H9 (cell line): ENCODE data around the gene CLIC3. TPM values are rescaled to one million over a fixed set of nuclear protein-coding genes. Genes with fewer than 3 reads are reported as not detected.

Experiments used
- DNase-seq: peaks from one replicate; pipeline ENCODE4 v3.0.0-alpha.2; 2017
- H2AFZ ChIP-seq: one replicate; pipeline ENCODE4 v1.6.1; 2013; ENCODE audit warnings: mild to moderate bottlenecking, low read length, control low read depth, moderate library complexity
- H2AK5ac ChIP-seq: 2 replicates; pipeline ENCODE4 v1.6.1; 2013; ENCODE audit warnings: low read length, control low read depth, mixed read lengths; ENCODE audit not compliant: insufficient read length
- H2BK120ac ChIP-seq: one replicate; pipeline ENCODE4 v1.6.1; 2013; ENCODE audit warnings: low read depth, mild to moderate bottlenecking, low read length, control low read depth, inconsistent platforms; ENCODE audit not compliant: poor library complexity, severe bottlenecking
- H2BK12ac ChIP-seq: 2 replicates; pipeline ENCODE4 v1.6.1; 2013; ENCODE audit warnings: low read length, control low read depth, mixed read lengths, low read depth; ENCODE audit not compliant: insufficient read length
- H2BK15ac ChIP-seq: 2 replicates; pipeline ENCODE4 v1.6.1; 2013; ENCODE audit warnings: low read depth, low read length, control low read depth
- H2BK20ac ChIP-seq: one replicate; pipeline ENCODE4 v1.6.1; 2013; ENCODE audit warnings: low read depth, mild to moderate bottlenecking, low read length, control low read depth, inconsistent platforms; ENCODE audit not compliant: poor library complexity, severe bottlenecking
- H2BK5ac ChIP-seq: 2 replicates; pipeline ENCODE4 v1.6.1; 2013; ENCODE audit warnings: low read length, control low read depth, mixed read lengths; ENCODE audit not compliant: insufficient read length
- H3K14ac ChIP-seq: 2 replicates; pipeline ENCODE4 v1.6.1; 2013; ENCODE audit warnings: low read length, control low read depth; ENCODE audit not compliant: insufficient read depth
- H3K18ac ChIP-seq: 2 replicates; pipeline ENCODE4 v1.6.1; 2013; ENCODE audit warnings: low read depth, mild to moderate bottlenecking, mixed read lengths, low read length, control low read depth; ENCODE audit not compliant: insufficient read length
- H3K23ac ChIP-seq: 2 replicates; pipeline ENCODE4 v1.6.1; 2013; ENCODE audit warnings: low read length, control low read depth, mixed read lengths, low read depth; ENCODE audit not compliant: insufficient read length
- H3K23me2 ChIP-seq: 2 replicates; pipeline ENCODE4 v1.6.1; 2013; ENCODE audit warnings: low read depth, mild to moderate bottlenecking, mixed read lengths, low read length, control low read depth; ENCODE audit not compliant: insufficient read length, poor library complexity, severe bottlenecking
- H3K27ac ChIP-seq: 2 replicates; pipeline ENCODE4 v1.5.1; 2013; ENCODE audit warnings: low read length, control low read depth, mixed read lengths, low read depth; ENCODE audit not compliant: insufficient read length
- H3K27me3 ChIP-seq: 2 replicates; pipeline ENCODE4 v1.6.1; 2013; ENCODE audit warnings: low read length, control low read depth, inconsistent platforms; ENCODE audit not compliant: insufficient read depth
- H3K4ac ChIP-seq: 2 replicates; pipeline ENCODE4 v1.6.1; 2013; ENCODE audit warnings: low read depth, mild to moderate bottlenecking, control low read depth, inconsistent platforms, low read length, moderate library complexity
- H3K4me1 ChIP-seq: 2 replicates; pipeline ENCODE4 v1.6.1; 2013; ENCODE audit warnings: low read length, control low read depth, inconsistent platforms; ENCODE audit not compliant: insufficient read depth
- H3K4me2 ChIP-seq: 2 replicates; pipeline ENCODE4 v1.6.1; 2013; ENCODE audit warnings: low read length, control low read depth, mixed read lengths; ENCODE audit not compliant: insufficient read length, insufficient read depth
- H3K56ac ChIP-seq: 2 replicates; pipeline ENCODE4 v1.6.1; 2013; ENCODE audit warnings: low read depth, mild to moderate bottlenecking, mixed read lengths, low read length, control low read depth; ENCODE audit not compliant: insufficient read length
- H3K79me1 ChIP-seq: 2 replicates; pipeline ENCODE4 v1.6.1; 2013; ENCODE audit warnings: low read depth, mild to moderate bottlenecking, moderate library complexity, low read length, control low read depth, inconsistent platforms; ENCODE audit not compliant: insufficient read depth, poor library complexity, severe bottlenecking
- H3K79me2 ChIP-seq: 2 replicates; pipeline ENCODE4 v1.6.1; 2013; ENCODE audit warnings: low read length, control low read depth, inconsistent platforms; ENCODE audit not compliant: insufficient read depth
- H3K9ac ChIP-seq: 2 replicates; pipeline ENCODE4 v1.6.1; 2013; ENCODE audit warnings: low read length, control low read depth, mixed read lengths; ENCODE audit not compliant: insufficient read length; ENCODE audit errors: extremely low read depth
- H3K9me3 ChIP-seq: one replicate; pipeline ENCODE4 v1.6.1; 2013; ENCODE audit warnings: low read depth, low read length, inconsistent platforms; ENCODE audit not compliant: control insufficient read depth
- H3T11ph ChIP-seq: one replicate; pipeline ENCODE4 v1.6.1; 2013; ENCODE audit warnings: mild to moderate bottlenecking, low read length, control low read depth, inconsistent platforms
- H4K20me1 ChIP-seq: one replicate; pipeline ENCODE4 v1.6.1; 2013; ENCODE audit not compliant: control insufficient read depth, insufficient read length, insufficient read depth
- H4K5ac ChIP-seq: 2 replicates; pipeline ENCODE4 v1.6.1; 2013; ENCODE audit warnings: low read depth, mild to moderate bottlenecking, mixed read lengths, low read length, control low read depth; ENCODE audit not compliant: insufficient read length
- H4K8ac ChIP-seq: replicated peaks from 2 replicates; pipeline ENCODE4 v1.6.1; 2013; ENCODE audit warnings: low read length, control low read depth, mixed read lengths, low read depth; ENCODE audit not compliant: insufficient read length
- H4K91ac ChIP-seq: 2 replicates; pipeline ENCODE4 v1.6.1; 2013; ENCODE audit warnings: low read depth, mild to moderate bottlenecking, moderate library complexity, mixed read lengths, low read length, control low read depth; ENCODE audit not compliant: insufficient read length
- H3K27ac Mint-ChIP-seq, 3 experiments: 2 replicates in 2 of 3; 3 replicates in 1 of 3; pipeline ENCODE4 v1.8.0; 2020 to 2021; ENCODE audit warnings: mixed read lengths in 3 of 3, mild to moderate bottlenecking in 1 of 3, moderate library complexity in 1 of 3
- H3K27me3 Mint-ChIP-seq: 2 replicates; pipeline ENCODE4 v1.8.0; 2021; ENCODE audit warnings: low read depth, mild to moderate bottlenecking, moderate library complexity, mixed read lengths
- H3K36me3 Mint-ChIP-seq, 3 experiments: 2 replicates in 2 of 3; 3 replicates in 1 of 3; pipeline ENCODE4 v1.8.0; 2020 to 2021; ENCODE audit warnings: low read depth in 3 of 3, mixed read lengths in 3 of 3; ENCODE audit not compliant: insufficient read depth in 1 of 3
- H3K4me1 Mint-ChIP-seq, 2 experiments: 2 replicates each; pipeline ENCODE4 v1.8.0; 2020; ENCODE audit warnings: mixed read lengths in 2 of 2
- H3K4me3 Mint-ChIP-seq, 2 experiments: 2 replicates in 1 of 2; 3 replicates in 1 of 2; pipeline ENCODE4 v1.8.0; 2020 to 2021; ENCODE audit warnings: mild to moderate bottlenecking in 2 of 2, mixed read lengths in 2 of 2, moderate library complexity in 1 of 2
- H3K9me3 Mint-ChIP-seq, 2 experiments: 2 replicates in 1 of 2; 3 replicates in 1 of 2; pipeline ENCODE4 v1.8.0; 2020; ENCODE audit warnings: mild to moderate bottlenecking in 2 of 2, mixed read lengths in 2 of 2, moderate library complexity in 1 of 2
- WGBS: extraction: QIAGEN DNeasy Blood & Tissue Kit; methylation state at CpG from one replicate; pipeline ENCODE4 v1.1.7; 2013; ENCODE audit warnings: missing lambda C conversion rate, low lambda C conversion rate, mixed read lengths; ENCODE audit not compliant: insufficient read length; ENCODE audit errors: extremely low coverage; 5-methylcytosine and 5-hydroxymethylcytosine counted together
- total RNA-seq: library from RNA; stranded (reverse); gene quantifications from 2 replicates; pipeline ENCODE4 v1.2.1, GENCODE V29; 2021
- TF ChIP-seq, protein P1 (sequence below): fragments of 200-600 bp; sonication (generic); conservative IDR thresholded peaks from 3 replicates; pipeline ENCODE4 v1.8.0; 2021; ENCODE audit warnings: antibody characterized with exemption, mild to moderate bottlenecking

CLIC3 gene
- total RNA-seq, 1 experiment from 2014 or later, result 0.31 TPM

DNA sequence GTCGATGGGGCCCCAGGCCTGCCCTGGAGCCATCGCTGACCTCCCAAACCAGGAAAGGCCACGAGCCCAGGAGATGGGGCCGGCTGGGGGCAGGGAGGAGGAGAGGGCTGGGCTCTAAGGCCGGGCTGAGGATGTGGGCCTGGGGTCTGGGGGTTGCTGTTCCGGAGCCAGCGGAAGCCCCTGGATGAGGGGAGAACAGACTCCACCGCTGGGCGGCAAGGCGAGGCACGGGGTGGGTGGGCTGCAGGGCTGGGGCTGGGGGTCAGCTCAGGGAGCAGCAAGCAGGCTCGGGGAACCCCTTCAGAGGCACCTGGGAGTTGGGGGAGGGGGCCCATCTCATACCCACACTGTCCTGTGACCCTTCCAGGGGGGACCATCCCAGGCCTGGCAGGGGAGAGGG, 32.6 kb downstream of the CLIC3 start:
- no peaks in the 10 kb centered on the region for H3K79me1 ChIP-seq
- H2AFZ ChIP-seq, result no peak overlapping the region
- no peaks in the 10 kb centered on the region for H3K79me2 ChIP-seq
- Mint-ChIP-seq H3K4me3 (no peak overlapping the region), H3K4me1 (peaks cover 7 to 15% of the 10 kb centered on the region in 2 experiments), H3K9me3 (no peaks in the 10 kb centered on the region), H3K27ac (no peak overlapping the region), H3K27me3 (peaks cover 17% of the 10 kb centered on the region), H3K36me3 (no peaks in the 10 kb centered on the region)
- no peaks in the 10 kb centered on the region for H3K9me3 ChIP-seq
- H3K18ac ChIP-seq, result no peak overlapping the region
- no peak overlapping the region for H3K56ac ChIP-seq
- no peak overlapping the region for H4K91ac ChIP-seq
- H4K20me1 ChIP-seq, result no peaks in the 10 kb centered on the region
- H3K27ac ChIP-seq, result no peak overlapping the region
- no peak overlapping the region for H4K8ac ChIP-seq
- H2BK20ac ChIP-seq, result no peak overlapping the region
- no peak overlapping the region for H2BK12ac ChIP-seq
- no peaks in the 10 kb centered on the region for H3K23me2 ChIP-seq
- no peak overlapping the region for H4K5ac ChIP-seq
- H3K23ac ChIP-seq, result no peak overlapping the region
- H3T11ph ChIP-seq, result no peak overlapping the region
- H3K27me3 ChIP-seq, result no peaks in the 10 kb centered on the region
- no peak for DNase-seq
- H2BK120ac ChIP-seq, result no peak overlapping the region
- TF ChIP-seq, protein P1, sequence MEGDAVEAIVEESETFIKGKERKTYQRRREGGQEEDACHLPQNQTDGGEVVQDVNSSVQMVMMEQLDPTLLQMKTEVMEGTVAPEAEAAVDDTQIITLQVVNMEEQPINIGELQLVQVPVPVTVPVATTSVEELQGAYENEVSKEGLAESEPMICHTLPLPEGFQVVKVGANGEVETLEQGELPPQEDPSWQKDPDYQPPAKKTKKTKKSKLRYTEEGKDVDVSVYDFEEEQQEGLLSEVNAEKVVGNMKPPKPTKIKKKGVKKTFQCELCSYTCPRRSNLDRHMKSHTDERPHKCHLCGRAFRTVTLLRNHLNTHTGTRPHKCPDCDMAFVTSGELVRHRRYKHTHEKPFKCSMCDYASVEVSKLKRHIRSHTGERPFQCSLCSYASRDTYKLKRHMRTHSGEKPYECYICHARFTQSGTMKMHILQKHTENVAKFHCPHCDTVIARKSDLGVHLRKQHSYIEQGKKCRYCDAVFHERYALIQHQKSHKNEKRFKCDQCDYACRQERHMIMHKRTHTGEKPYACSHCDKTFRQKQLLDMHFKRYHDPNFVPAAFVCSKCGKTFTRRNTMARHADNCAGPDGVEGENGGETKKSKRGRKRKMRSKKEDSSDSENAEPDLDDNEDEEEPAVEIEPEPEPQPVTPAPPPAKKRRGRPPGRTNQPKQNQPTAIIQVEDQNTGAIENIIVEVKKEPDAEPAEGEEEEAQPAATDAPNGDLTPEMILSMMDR, result no peak
- H2BK15ac ChIP-seq, result no peak overlapping the region
- peaks cover 2% of the 10 kb centered on the region; the same call in 1 of the 2 replicates for H3K4me1 ChIP-seq
- H3K4me2 ChIP-seq, result no peak overlapping the region
- no peak overlapping the region for H3K9ac ChIP-seq
- no peak overlapping the region for H2AK5ac ChIP-seq
- H3K14ac ChIP-seq, result no peak overlapping the region
- no peak overlapping the region for H3K4ac ChIP-seq
- H2BK5ac ChIP-seq, result no peak overlapping the region
- no CpG with 5 or more reads among the region's 12 CpGs for WGBS
